ENCODE results near the gene CEP170B.

- TF ChIP-seq CTCF (IDR thresholded peaks at IDR 0.05): no peak
- no peak for TF ChIP-seq POLR2A (IDR thresholded peaks at IDR 0.05)
These were observed 12.8 kb upstream of the CEP170B start for GRCh38 chr14:104852280-104852663.

All from testis (tissue), 2 donors.